Thyroid gland (tissue), 4 donors: ENCODE results near the gene OR6C68.

Source experiments
- CTCF ChIP-seq, 6 experiments: fragments of 200-600 bp in 3 of 6; fragments of 450-650 bp in 3 of 6; sonication (generic) in 3 of 6; IDR thresholded peaks; one replicate each; pipeline ENCODE4 v1.5.1; 2016 to 2019; ENCODE audit warnings: antibody characterized with exemption in 6 of 6, mild to moderate bottlenecking in 2 of 6, inconsistent platforms in 1 of 6, moderate library complexity in 1 of 6
- POLR2A ChIP-seq, 2 donors: fragments of 450-650 bp; IDR thresholded peaks; one replicate each; pipeline ENCODE4 v1.6.1; 2017; ENCODE audit warnings: antibody characterized with exemption in 2 of 2, mild to moderate bottlenecking in 2 of 2, moderate library complexity in 1 of 2

- TF ChIP-seq CTCF (IDR thresholded peaks at IDR 0.05) (no peak), POLR2A (IDR thresholded peaks at IDR 0.05) (no peak)
Observed at GRCh38 chr12:55448825-55449224, 43.4 kb upstream of the OR6C68 start.
